GM11168 (cell line): ENCODE results near the gene PYCARD.
"Not testable (repeated sequence)": the region's sequence is repeated elsewhere in the genome, so short reads cannot be mapped to it uniquely, and the experiment has no call there.

Experiments used
- in situ Hi-C: fragments of 300-500 bp; cut with MboI; formaldehyde crosslinking; loops from one replicate; pipeline ENCODE4 v1.12.0; 2022; ENCODE audit warnings: low sequenced_read_pairs; ENCODE audit not compliant: unreplicated experiment

PYCARD gene

DNA sequence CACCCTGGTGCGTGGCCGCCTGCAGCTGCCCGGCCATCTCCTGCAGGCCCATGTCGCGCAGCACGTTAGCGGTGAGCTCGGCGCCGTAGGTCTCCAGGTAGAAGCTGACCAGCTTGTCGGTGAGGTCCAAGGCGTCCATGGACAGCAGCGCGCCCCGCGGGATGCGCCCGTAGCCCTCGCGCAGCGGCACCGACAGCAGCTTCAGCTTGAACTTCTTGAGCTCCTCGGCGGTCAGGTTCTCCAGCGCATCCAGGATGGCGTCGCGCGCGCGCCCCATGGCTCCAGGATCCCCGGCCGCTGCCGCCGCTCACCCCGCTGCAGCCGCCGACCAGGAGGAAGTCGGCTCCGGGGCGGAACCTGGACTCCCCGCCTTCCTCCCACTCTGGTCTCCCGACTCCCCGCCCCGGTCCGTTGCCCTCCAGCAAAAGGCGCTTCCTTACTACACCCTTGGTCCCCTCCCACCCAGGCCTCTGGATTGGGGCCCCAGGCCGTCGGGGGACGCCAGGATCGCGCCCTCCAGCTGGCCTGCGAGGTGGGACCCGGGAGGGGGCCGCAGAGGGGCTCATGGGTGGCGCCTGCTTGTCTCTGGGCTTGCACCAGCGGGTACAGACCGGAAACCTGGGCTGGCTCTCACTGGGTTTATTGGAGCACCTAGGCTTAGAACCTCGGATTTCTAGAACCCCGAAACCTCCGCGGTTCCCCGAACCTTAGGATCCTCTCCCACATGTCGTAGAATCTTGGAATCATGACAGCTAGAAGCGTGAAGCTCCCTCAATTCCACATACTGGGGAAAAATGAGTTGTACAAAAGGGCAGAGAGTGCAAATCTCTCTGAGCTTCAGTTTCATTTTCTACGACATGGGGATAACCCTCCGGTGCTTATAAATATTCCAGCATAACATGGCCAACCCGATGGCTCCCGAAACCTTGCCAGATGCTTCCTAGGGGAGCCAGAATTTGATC lies at the start of gene PYCARD:
TSS of gene PYCARD (minus strand) at position 347 of the 962 bp plus-strand sequence. CDS start at position 277, 70 bp downstream.
- in situ Hi-C loops, result loop anchor here (10.0 kb wide), 1 partner anchor 242 kb away; the partner anchor contains the start of gene ZNF843

- in situ Hi-C loops, result no loop called here
Measured at GRCh38 chr16:31251435-31251834, 48.9 kb upstream of the PYCARD start.

GRCh38 chr16:31250782-31251384 lies 48.3 kb upstream of the PYCARD start:
- in situ Hi-C loops, result no loop called here

GRCh38 chr16:31248344-31248743 lies 45.8 kb upstream of the PYCARD start:
- in situ Hi-C loops, result no loop called here

- in situ Hi-C loops, result no loop called here
Measured at GRCh38 chr16:31246296-31246695, 43.7 kb upstream of the PYCARD start.

DNA sequence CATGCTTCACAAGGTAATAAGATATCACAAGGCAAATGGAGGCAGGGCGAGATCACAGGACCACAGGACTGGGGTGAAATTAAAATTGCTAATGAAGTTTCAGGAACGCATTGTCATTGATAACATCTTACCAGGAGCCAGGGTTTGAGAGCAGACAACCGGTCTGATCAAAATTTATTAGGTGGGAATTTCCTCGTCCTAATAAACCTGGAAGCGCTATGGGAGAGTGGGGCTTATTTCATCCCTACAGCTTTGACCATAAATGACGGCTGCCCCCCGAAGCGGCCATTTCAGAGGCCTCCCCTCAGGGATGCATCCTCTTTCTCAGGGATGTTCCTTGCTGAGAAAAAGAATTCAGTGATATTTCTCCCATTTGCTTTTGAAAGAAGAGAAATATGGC lies 43.0 kb upstream of the PYCARD start:
- in situ Hi-C loops, result not testable (repeated sequence)

GRCh38 chr16:31243734-31244670 lies 41.4 kb upstream of the PYCARD start:
- in situ Hi-C loops, result no loop called here

DNA sequence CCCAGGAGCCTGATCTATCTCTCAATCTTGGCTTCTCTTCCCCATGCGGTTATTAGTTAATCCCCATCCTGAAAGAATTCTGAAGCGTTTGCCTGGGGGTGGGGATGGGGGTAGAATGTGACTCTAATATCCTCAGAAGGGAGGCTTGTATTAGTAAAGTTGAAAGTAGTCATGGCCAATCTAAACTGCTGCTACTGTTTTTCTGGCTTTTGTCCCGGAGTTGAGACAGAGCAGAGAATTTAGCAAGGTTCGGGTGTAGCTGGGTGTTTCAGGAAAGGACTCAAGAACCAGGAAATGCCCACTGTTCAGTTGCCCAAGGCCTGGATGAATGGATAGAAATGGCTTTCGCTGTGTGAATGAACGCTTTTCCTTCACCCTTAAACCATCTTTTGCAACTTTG lies 39.6 kb upstream of the PYCARD start:
- in situ Hi-C loops, result no loop called here

GRCh38 chr16:31238041-31238440 lies 35.5 kb upstream of the PYCARD start:
- in situ Hi-C loops, result no loop called here

DNA sequence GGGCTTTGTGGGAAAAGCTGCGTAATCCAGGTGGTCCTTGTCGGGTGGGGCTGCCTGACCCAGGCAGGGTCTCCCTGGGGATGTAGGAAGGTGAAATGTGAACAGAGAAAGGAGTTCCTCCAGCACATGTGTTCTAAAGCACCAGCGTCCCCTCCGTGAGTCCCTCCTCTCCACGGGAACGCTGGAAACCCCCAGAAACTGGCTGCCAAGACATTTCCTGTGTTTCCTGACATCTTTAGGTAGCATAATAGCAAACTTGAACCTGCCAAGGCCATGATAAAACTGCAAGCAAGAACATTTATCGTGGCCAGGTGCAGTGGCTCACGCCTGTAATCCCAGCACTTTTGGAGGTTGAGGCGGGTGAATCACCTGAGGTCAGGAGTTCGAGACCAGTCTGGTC lies 26.9 kb upstream of the PYCARD start:
- in situ Hi-C loops, result no loop called here

DNA sequence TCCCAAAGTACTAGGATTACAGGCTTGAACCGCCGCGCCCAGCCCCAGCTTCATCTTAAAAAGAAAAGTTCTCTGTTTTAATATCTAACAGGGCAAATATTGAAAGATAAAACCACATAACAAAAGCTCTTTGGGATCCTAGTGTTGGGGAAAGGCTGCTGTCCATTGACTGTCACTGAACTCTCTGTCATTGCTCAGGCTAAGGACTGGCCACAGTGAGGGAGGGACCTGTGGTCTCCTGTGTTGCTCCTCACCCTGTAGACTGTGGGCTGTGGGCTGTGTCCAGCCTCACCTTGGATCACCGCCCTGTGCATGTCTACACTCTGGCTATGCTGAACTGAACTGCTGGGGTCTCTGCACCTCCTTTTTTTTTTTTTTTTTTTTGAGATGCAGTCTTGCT lies 25.6 kb upstream of the PYCARD start:
- in situ Hi-C loops, result no loop called here

DNA sequence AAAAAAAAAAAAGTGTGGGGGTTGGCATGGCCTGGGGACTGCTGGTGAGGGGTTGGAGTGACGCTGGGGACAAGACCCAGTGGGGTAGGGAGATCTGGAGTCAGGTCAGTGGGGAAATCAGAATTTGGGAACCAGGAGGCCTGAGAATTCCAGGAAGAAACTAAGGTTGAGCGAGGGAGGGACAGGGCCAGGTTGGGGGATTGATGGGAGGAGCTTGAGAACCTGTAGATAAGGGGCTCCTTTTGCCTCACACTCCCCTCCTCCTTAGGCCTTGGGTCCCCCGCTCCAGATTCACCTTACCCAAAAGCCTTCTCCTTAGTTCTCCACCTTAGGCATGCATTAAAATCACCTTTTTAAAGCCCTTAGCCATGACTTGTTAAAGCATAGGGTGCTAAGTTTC lies 22.6 kb upstream of the PYCARD start:
- in situ Hi-C loops, result no loop called here

DNA sequence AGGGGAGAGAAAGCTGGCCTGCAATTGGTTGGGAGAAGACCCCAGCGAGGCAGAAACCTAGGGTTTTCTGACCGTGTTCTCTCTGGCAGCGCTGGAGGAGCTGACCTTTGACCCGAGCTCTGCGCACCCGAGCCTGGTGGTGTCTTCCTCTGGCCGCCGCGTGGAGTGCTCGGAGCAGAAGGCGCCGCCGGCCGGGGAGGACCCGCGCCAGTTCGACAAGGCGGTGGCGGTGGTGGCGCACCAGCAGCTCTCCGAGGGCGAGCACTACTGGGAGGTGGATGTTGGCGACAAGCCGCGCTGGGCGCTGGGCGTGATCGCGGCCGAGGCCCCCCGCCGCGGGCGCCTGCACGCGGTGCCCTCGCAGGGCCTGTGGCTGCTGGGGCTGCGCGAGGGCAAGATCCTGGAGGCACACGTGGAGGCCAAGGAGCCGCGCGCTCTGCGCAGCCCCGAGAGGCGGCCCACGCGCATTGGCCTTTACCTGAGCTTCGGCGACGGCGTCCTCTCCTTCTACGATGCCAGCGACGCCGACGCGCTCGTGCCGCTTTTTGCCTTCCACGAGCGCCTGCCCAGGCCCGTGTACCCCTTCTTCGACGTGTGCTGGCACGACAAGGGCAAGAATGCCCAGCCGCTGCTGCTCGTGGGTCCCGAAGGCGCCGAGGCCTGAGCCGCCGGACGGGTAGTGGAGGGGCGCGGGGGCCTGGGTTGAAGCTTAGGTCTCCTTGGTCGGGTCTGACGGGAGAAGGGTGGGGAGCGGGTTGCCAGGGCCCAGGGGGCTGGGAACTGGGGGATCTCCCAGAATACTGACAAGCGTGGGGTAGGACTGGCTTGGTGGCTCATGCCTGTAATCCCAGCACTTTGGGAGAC lies 21.8 kb upstream of the PYCARD start:
- in situ Hi-C loops, result no loop called here

- in situ Hi-C loops, result no loop called here
Measured at GRCh38 chr16:31223044-31223443, 20.5 kb upstream of the PYCARD start.

DNA sequence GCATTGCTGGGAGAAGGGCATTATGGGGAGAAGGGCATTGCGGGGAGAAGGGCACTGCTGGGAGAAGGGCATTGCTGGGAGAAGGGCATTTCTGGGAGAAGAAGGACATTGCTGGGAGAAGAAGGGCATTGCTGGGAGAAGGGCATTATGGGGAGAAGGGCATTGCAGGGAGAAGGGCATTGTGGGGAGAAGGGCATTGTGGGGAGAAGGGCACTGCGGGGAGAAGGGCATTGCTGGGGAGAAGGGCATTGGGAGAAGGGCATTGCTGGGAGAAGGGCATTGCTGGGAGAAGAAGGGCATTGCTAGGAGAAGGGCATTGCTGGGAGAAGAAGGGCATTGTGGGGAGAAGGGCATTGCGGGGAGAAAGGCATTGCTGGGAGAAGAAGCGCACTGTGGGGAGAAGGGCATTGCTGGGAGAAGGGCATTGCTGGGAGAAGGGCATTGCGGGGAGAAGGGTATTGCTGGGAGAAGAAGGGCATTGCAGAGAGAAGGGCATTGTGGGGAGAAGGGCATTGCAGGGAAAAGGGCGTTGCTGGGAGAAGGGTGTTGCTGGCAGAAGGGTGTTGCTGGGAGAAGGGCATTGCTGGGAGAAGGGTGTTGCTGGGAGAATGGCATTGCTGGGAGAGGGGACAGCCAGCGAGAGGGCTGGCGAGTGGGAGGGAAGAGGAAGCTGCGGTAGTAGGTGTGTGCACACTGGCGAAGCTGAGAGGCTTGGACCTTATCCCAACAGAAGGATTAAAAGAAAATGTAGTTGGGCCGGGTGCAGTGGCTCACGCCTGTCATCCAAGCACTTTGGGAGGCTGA lies 19.0 kb upstream of the PYCARD start:
- in situ Hi-C loops, result no loop called here

DNA sequence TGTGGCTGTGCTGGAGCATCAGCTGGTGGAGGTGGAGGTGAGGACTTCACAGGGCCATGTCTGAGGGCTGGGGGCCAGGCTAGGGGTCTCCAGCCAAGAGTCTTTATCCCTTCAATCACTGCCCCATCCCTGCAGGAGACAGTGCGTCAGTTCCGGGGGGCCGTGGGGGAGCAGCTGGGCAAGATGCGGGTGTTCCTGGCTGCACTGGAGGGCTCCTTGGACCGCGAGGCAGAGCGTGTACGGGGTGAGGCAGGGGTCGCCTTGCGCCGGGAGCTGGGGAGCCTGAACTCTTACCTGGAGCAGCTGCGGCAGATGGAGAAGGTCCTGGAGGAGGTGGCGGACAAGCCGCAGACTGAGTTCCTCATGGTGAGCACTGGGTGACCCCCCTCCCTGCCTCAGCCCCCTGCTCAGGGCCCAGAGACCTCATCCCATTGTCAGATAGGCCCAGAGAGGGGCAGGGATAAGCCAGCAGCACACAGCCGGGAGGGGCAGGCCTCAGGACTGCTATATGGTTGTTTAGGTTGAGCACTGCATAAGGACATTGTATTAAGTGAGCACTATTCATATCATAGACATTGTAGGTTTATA lies 16.7 kb upstream of the PYCARD start:
- in situ Hi-C loops, result no loop called here

DNA sequence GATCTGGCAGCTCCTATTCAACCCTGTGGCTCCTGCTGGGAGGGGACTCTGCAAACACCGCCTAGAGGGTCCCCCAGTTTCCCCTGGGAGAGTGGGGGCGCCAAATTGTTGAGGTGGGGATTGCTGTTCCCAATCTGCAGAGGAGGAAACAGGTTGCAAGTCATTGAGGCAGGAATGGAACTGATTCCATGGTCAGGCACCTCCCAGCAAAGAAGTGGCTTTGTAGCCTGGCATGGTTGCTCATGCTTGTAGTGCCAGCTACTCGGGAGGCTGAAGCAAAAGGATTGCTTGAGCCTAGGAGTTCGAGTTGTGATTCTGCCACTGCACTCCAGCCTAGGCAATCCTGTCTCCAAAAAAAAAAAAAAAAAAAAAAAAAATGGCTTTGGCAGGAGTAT lies 14.6 kb upstream of the PYCARD start:
- in situ Hi-C loops, result no loop called here

GRCh38 chr16:31216422-31217135 lies 14.0 kb upstream of the PYCARD start, which contains the start of gene PYDC1:
PYDC1 (minus strand) TSS chr16:31217135; CDS start chr16:31217028, 107 bp downstream.
- in situ Hi-C loops, result no loop called here
